Measurements from ENCODE around the gene IFITM10.

The IFITM10 gene

DNA sequence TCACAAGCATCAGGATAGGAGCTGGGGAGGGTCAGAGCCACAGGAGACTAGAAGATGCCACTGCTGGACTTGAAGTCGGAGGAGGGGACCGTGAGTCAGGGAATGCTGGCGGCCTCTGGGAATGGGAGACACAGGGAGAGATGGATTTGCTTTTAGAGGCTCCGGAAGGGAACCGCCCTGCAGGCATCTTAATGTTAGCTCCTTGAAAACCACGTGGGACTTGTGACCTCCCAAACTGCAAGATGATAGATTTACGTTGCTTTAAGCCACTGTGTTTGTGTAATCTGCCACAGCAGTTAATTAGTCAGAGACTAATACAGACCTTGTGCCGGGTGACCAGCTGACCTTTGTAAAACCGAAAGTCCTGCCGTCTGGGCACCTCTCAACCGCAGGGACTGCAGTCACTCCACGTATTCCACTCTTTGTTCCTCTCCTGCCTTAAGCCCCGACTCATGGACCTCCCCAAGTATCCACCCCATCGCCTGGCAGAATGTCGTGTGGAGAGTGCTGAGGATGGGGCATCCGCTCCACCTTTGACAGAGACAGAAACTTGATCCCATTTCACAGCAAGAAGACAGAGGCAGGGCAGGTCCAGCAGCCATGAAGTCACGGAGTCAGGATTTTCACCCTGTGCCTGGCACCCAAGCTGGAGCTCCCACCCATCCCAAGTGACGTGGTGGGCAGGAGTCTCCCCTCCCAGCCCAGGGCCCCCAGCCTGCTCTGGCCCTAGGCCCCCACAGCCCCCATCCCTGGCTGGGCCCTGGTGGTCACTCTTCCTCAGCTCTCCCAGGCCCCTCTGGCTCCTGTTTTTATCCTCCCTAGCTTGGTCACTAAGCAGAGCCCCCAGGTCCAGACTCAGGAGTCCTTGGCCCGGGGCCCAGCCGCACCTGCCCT is 32.7 kb upstream of the IFITM10 start (continued):
- TF ChIP-seq ZSCAN18 (tag by site-specific recombination; IDR thresholded peaks at IDR 0.05) (no peak), ZNF416 (tag by site-specific recombination; IDR thresholded peaks at IDR 0.05) (no peak), SALL2 (tag by site-specific recombination; IDR thresholded peaks at IDR 0.05; ENCODE audit: borderline replicate concordance) (no peak), OSR2 (tag by site-specific recombination; IDR thresholded peaks at IDR 0.05) (0 out of 2 replicates have a peak, but pooled peaks have one; percentile 27), ZNF548 (tag by site-specific recombination; IDR thresholded peaks at IDR 0.05) (no peak), KLF1 (tag by site-specific recombination; IDR thresholded peaks at IDR 0.05) (no peak), GLIS1 (tag by site-specific recombination; IDR thresholded peaks at IDR 0.05) (peak; percentile 32; the same call in 1 of the 2 replicates), BCL11A (tag by site-specific recombination; IDR thresholded peaks at IDR 0.05; ENCODE audit: low read depth) (no peak), ZXDB (tag by site-specific recombination; IDR thresholded peaks at IDR 0.05) (no peak), TSHZ1 (tag by site-specific recombination; IDR thresholded peaks at IDR 0.05; ENCODE audit: borderline replicate concordance) (no peak), ZNF610 (tag by site-specific recombination; IDR thresholded peaks at IDR 0.05; ENCODE audit: borderline replicate concordance) (no peak), ZNF354C (tag by site-specific recombination; IDR thresholded peaks at IDR 0.05; ENCODE audit: borderline replicate concordance, low read depth) (no peak), ZNF677 (tag by site-specific recombination; IDR thresholded peaks at IDR 0.05) (no peak), ZNF335 (tag by site-specific recombination; conservative IDR thresholded peaks at IDR 0.05) (no peak), KLF16 (tag by site-specific recombination; IDR thresholded peaks at IDR 0.05) (no peak), ZNF148 (tag by site-specific recombination; IDR thresholded peaks at IDR 0.05; ENCODE audit: borderline replicate concordance) (no peak), ZBTB10 (tag by site-specific recombination; IDR thresholded peaks at IDR 0.05) (no peak), SETDB1 (IDR thresholded peaks at IDR 0.05; ENCODE audit: insufficient read length, low read length) (peak; percentile 57), TRIM28 (IDR thresholded peaks at IDR 0.05; ENCODE audit: borderline replicate concordance, low read length) (0 out of 2 replicates have a peak, but pooled peaks have one; percentile 35), HOXD13 (CRISPR knock-in tag; IDR thresholded peaks at IDR 0.05; ENCODE audit: borderline replicate concordance) (no peak)
- TF ChIP-seq, protein P1, sequence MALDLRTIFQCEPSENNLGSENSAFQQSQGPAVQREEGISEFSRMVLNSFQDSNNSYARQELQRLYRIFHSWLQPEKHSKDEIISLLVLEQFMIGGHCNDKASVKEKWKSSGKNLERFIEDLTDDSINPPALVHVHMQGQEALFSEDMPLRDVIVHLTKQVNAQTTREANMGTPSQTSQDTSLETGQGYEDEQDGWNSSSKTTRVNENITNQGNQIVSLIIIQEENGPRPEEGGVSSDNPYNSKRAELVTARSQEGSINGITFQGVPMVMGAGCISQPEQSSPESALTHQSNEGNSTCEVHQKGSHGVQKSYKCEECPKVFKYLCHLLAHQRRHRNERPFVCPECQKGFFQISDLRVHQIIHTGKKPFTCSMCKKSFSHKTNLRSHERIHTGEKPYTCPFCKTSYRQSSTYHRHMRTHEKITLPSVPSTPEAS (tag by site-specific recombination; IDR thresholded peaks at IDR 0.05) = no peak

All from HEK293 (cell line).